IMR-90 (cell line): Measurements from ENCODE around the gene UBXN11. TPM values are rescaled to one million over a fixed set of nuclear protein-coding genes. Genes with fewer than 3 reads are reported as not detected.

Experiments
- ATAC-seq: fragments of 200-7000 bp; cut with Tn5 transposase; 2 replicates; pipeline ENCODE4 v1.9.1; 2020; ENCODE audit warnings: low read depth, mild to moderate bottlenecking, moderate library complexity
- BruUV-seq: library from RNA; stranded (reverse); fragments of 400-500 nt; replicated peaks from 2 replicates; lab custom pipeline; 2021; lab: Mats Ljungman, UMichigan
- CTCF ChIA-PET: fragments of 300-600 bp; formaldehyde crosslinking; extraction: SDS; loops from one replicate; lab custom pipeline; 2021; ENCODE audit warnings: antibody characterized with exemption; lab: Yijun Ruan, JAX
- POLR2A ChIA-PET: fragments of 300-600 bp; sonication (Branson Sonifier 250); formaldehyde crosslinking; loops from one replicate; lab custom pipeline; 2022; ENCODE audit warnings: antibody characterized with exemption; ENCODE audit not compliant: unreplicated experiment; lab: Charles Lee
- DNase-seq: peaks from one replicate; pipeline ENCODE4 v3.0.0; 2013
- H2AFZ ChIP-seq: replicated peaks from 2 replicates; pipeline ENCODE3; 2013; ENCODE audit warnings: low read length, mild to moderate bottlenecking; ENCODE audit not compliant: poor library complexity
- H2AK5ac ChIP-seq: 2 replicates; pipeline ENCODE4 v1.6.1; 2013; ENCODE audit warnings: low read depth, low read length, inconsistent platforms
- H2AK9ac ChIP-seq: replicated peaks from 2 replicates; pipeline ENCODE3; 2013; ENCODE audit warnings: mild to moderate bottlenecking, low read depth, low read length, moderate library complexity; ENCODE audit not compliant: poor library complexity
- H2BK120ac ChIP-seq: 2 replicates; pipeline ENCODE4 v1.6.1; 2013; ENCODE audit warnings: low read depth, low read length, inconsistent platforms
- H2BK15ac ChIP-seq: 3 replicates; pipeline ENCODE4 v1.6.1; 2013; ENCODE audit warnings: low read depth, low read length, inconsistent platforms
- H2BK20ac ChIP-seq: 2 replicates; pipeline ENCODE4 v1.6.1; 2013; ENCODE audit warnings: low read depth, mild to moderate bottlenecking, inconsistent platforms, low read length, moderate library complexity
- H2BK5ac ChIP-seq: 2 replicates; pipeline ENCODE4 v1.6.1; 2013; ENCODE audit warnings: mild to moderate bottlenecking, low read depth, low read length, inconsistent platforms; ENCODE audit not compliant: poor library complexity, severe bottlenecking
- H3K14ac ChIP-seq: replicated peaks from 2 replicates; pipeline ENCODE4 v1.6.1; 2013; ENCODE audit warnings: low read depth, low read length, inconsistent platforms
- H3K18ac ChIP-seq: 2 replicates; pipeline ENCODE4 v1.6.1; 2013; ENCODE audit warnings: low read depth, low read length, control low read depth
- H3K23ac ChIP-seq: 2 replicates; pipeline ENCODE4 v1.6.1; 2013; ENCODE audit warnings: low read depth, low read length, inconsistent platforms
- H3K27ac ChIP-seq: 2 replicates; pipeline ENCODE4 v1.5.1; 2013; ENCODE audit warnings: mild to moderate bottlenecking, control low read depth, low read length; ENCODE audit not compliant: insufficient read depth
- H3K27me3 ChIP-seq: 2 replicates; pipeline ENCODE4 v1.6.1; 2013; ENCODE audit warnings: low read length; ENCODE audit not compliant: control insufficient read depth, insufficient read depth
- H3K36me3 ChIP-seq: 2 replicates; pipeline ENCODE4 v1.6.1; 2013; ENCODE audit warnings: low read length, mixed read lengths; ENCODE audit not compliant: control insufficient read depth, insufficient read depth
- H3K4ac ChIP-seq: 2 replicates; pipeline ENCODE4 v1.6.1; 2013; ENCODE audit warnings: low read depth, low read length, inconsistent platforms
- H3K4me1 ChIP-seq: 2 replicates; pipeline ENCODE4 v1.6.1; 2013; ENCODE audit warnings: low read length, mixed read lengths; ENCODE audit not compliant: control insufficient read depth, insufficient read depth
- H3K4me2 ChIP-seq: 2 replicates; pipeline ENCODE4 v1.6.1; 2013; ENCODE audit warnings: low read depth, mild to moderate bottlenecking, control low read depth, low read length, moderate library complexity
- H3K4me3 ChIP-seq: 2 replicates; pipeline ENCODE4 v1.5.1; 2013; ENCODE audit warnings: low read depth, mild to moderate bottlenecking, control low read depth, low read length, moderate library complexity; ENCODE audit not compliant: insufficient read depth
- H3K56ac ChIP-seq: 2 replicates; pipeline ENCODE4 v1.6.1; 2013; ENCODE audit warnings: low read length, inconsistent platforms; ENCODE audit not compliant: insufficient read depth; ENCODE audit errors: extremely low read depth
- H3K79me1 ChIP-seq, 2 experiments: 2 replicates each; pipeline ENCODE4 v1.6.1; 2013; ENCODE audit warnings: low read length in 2 of 2, inconsistent platforms in 1 of 2, low read depth in 1 of 2
- H3K9ac ChIP-seq: 2 replicates; pipeline ENCODE4 v1.6.1; 2013; ENCODE audit warnings: low read depth, low read length, control low read depth
- H3K9me1 ChIP-seq: 2 replicates; pipeline ENCODE4 v1.6.1; 2013; ENCODE audit warnings: low read length, inconsistent platforms; ENCODE audit not compliant: insufficient read depth
- H3K9me3 ChIP-seq: 2 replicates; pipeline ENCODE4 v1.6.1; 2013; ENCODE audit warnings: low read length; ENCODE audit not compliant: control insufficient read depth, insufficient read depth
- H4K20me1 ChIP-seq: 2 replicates; pipeline ENCODE4 v1.6.1; 2013; ENCODE audit warnings: low read length, inconsistent platforms; ENCODE audit not compliant: insufficient read depth
- H4K5ac ChIP-seq: 2 replicates; pipeline ENCODE4 v1.6.1; 2013; ENCODE audit warnings: mild to moderate bottlenecking, low read depth, low read length, control low read depth
- H4K8ac ChIP-seq, 2 experiments: 2 replicates each; pipeline ENCODE4 v1.6.1; 2013; ENCODE audit warnings: low read depth in 2 of 2, low read length in 2 of 2, control low read depth in 1 of 2, inconsistent platforms in 1 of 2
- H4K91ac ChIP-seq: 2 replicates; pipeline ENCODE4 v1.6.1; 2013; ENCODE audit warnings: low read depth, low read length, inconsistent platforms; ENCODE audit not compliant: insufficient read depth
- FOS ChIP-seq: fragments of 150-350 bp; IDR thresholded peaks from 2 replicates; pipeline ENCODE4 v1.6.1; 2016; ENCODE audit warnings: low read depth, low read length
- POLR2A ChIP-seq: IDR thresholded peaks from 2 replicates; pipeline ENCODE4 v1.6.1; 2012; ENCODE audit warnings: mild to moderate bottlenecking, low read depth, low read length
- WGBS, 2 experiments: methylation state at CpG; one replicate each; pipeline versions ENCODE4 v1.1.5 to v1.1.7; 2013; ENCODE audit warnings: missing lambda C conversion rate in 2 of 2; ENCODE audit not compliant: insufficient read length in 1 of 2; ENCODE audit errors: extremely low coverage in 2 of 2; 5-methylcytosine and 5-hydroxymethylcytosine counted together
- dilution Hi-C: fragments of 300-500 bp; cut with HindIII; formaldehyde crosslinking; loops from one replicate; pipeline ENCODE4 v1.14.3; 2018; ENCODE audit warnings: low sequenced_read_pairs; ENCODE audit not compliant: unreplicated experiment
- in situ Hi-C: fragments of 300-500 bp; cut with MboI; formaldehyde crosslinking; loops from 3 replicates; pipeline ENCODE4 v1.14.3; 2019; ENCODE audit warnings: low sequenced_read_pairs, inconsistent platforms, mixed read lengths
- intact Hi-C: fragments of 100-400 bp; cut with micrococcal nuclease; formaldehyde crosslinking; loops from 2 replicates; pipeline ENCODE4 v1.10.0; 2022
- polyA plus RNA-seq, 3 experiments: library from polyadenylated mRNA; depleted of rRNA; stranded (reverse); fragments of >200 nt; gene quantifications; 2 replicates each; pipeline ENCODE4 v1.2.3, GENCODE V29; 2012; ENCODE audit warnings: low replicate concordance in 1 of 3
- total RNA-seq: library from RNA; depleted of rRNA; stranded (reverse); fragments of >200 nt; gene quantifications from 2 replicates; pipeline ENCODE4 v1.2.3, GENCODE V29; 2012
- TF ChIP-seq, protein P1 (sequence below): fragments of 150-350 bp; IDR thresholded peaks from 2 replicates; pipeline ENCODE4 v1.6.1; 2017; ENCODE audit warnings: mild to moderate bottlenecking, antibody characterized with exemption, low read length, low read depth
- TF ChIP-seq, protein P2 (sequence below): fragments of 150-350 bp; IDR thresholded peaks from 2 replicates; pipeline ENCODE4 v1.6.1; 2016; ENCODE audit warnings: low read depth, mild to moderate bottlenecking, low read length, moderate library complexity, borderline replicate concordance

Gene UBXN11
- total and polyA plus RNA-seq, 2 of the 4 experiments (the other 2 are of a cell fraction), result 5.2 to 17.0 TPM

DNA sequence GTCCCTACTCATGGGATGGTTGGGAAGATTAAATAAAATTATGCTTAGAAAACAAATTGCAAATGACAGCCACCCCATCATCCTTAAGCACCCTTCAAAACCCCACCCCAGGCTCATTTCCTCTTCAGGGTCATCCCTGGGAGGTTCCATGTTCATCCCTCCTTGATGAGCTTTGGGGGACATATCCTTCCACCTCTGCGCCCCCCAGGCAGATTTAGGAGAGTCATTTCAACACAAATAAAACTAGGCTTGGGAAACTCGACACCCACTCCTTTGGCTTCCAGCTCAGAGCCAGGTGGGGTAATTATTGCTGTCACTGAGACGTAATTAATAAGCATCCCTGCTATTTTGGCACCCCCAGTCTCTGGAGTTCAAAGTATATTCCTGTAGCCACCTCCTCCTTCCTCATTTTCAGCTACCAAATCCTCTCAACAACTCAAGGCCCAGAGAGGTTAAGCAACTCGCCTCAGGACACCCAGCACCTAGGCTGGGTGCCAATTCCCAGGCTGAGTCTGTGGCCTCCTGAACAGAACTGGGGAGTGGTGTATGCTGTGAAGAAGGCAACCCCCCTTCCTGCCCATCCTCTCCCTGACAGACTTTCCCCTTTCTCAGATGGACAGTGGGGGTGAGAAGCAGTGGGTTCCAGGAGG lies 46.9 kb upstream of the UBXN11 start:
- Histone ChIP-seq H3K4ac (no peak overlapping the region), H3K14ac (no peak overlapping the region), H3K4me1 (peaks cover 9% of the 10 kb centered on the region), H3K36me3 (no peaks in the 10 kb centered on the region), H4K8ac (no peak overlapping the region), H3K4me2 (no peak overlapping the region), H4K20me1 (no peaks in the 10 kb centered on the region; the same call in 1 of the 2 replicates), H2AK9ac (no peak overlapping the region), H2AK5ac (no peak overlapping the region; the same call in 1 of the 2 replicates), H3K56ac (no peak overlapping the region), H3K27ac (no peak overlapping the region), H4K91ac (no peak overlapping the region), H3K9me3 (no peaks in the 10 kb centered on the region), H2AFZ (no peak overlapping the region), H2BK120ac (no peak overlapping the region), H3K27me3 (peaks cover 42% of the 10 kb centered on the region), H3K9me1 (peaks cover 9% of the 10 kb centered on the region; the same call in 1 of the 2 replicates), H3K23ac (no peak overlapping the region), H3K79me1 (no peaks in the 10 kb centered on the region), H3K4me3 (no peak overlapping the region), H2BK20ac (no peak overlapping the region), H3K9ac (no peak overlapping the region), H2BK15ac (no peak overlapping the region), H4K5ac (no peak overlapping the region), H3K18ac (no peak overlapping the region), H2BK5ac (no peak overlapping the region)
- ATAC-seq, result no peak
- TF ChIP-seq, protein P1, sequence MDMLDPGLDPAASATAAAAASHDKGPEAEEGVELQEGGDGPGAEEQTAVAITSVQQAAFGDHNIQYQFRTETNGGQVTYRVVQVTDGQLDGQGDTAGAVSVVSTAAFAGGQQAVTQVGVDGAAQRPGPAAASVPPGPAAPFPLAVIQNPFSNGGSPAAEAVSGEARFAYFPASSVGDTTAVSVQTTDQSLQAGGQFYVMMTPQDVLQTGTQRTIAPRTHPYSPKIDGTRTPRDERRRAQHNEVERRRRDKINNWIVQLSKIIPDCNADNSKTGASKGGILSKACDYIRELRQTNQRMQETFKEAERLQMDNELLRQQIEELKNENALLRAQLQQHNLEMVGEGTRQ, result no peak
- TF ChIP-seq FOS (no peak), POLR2A (no peak)
- TF ChIP-seq, protein P2, sequence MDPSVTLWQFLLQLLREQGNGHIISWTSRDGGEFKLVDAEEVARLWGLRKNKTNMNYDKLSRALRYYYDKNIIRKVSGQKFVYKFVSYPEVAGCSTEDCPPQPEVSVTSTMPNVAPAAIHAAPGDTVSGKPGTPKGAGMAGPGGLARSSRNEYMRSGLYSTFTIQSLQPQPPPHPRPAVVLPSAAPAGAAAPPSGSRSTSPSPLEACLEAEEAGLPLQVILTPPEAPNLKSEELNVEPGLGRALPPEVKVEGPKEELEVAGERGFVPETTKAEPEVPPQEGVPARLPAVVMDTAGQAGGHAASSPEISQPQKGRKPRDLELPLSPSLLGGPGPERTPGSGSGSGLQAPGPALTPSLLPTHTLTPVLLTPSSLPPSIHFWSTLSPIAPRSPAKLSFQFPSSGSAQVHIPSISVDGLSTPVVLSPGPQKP, result no peak
- in situ Hi-C loops (no loop called here), dilution Hi-C loops (no loop called here), intact Hi-C loops (no loop called here)
- ChIA-PET POLR2A (no interaction called here), CTCF (no interaction called here)
- no peak for DNase-seq
- WGBS, 2 experiments, result no CpG with 5 or more reads among the region's 4 CpGs
- no TSS peak for BruUV-seq
